Measurements from ENCODE around the gene MYO9B.

MYO9B gene

GRCh38 chr19:17254636-17255035 lies 179.1 kb downstream of the MYO9B start:
- TF ChIP-seq CTCF (conservative IDR thresholded peaks at IDR 0.05; ENCODE audit: low read length), result no peak

GRCh38 chr19:17255150-17255621 lies 179.6 kb downstream of the MYO9B start:
- no peaks in the 10 kb centered on the region for H3K4me1 ChIP-seq (ENCODE audit: insufficient read depth, low read length, poor library complexity, severe bottlenecking)
- H2AFZ ChIP-seq (ENCODE audit: low read length), result no peak overlapping the region
- H3K9ac ChIP-seq (ENCODE audit: low read depth, low read length, poor library complexity, severe bottlenecking), result no peak overlapping the region
- no peaks in the 10 kb centered on the region for H3K79me2 ChIP-seq (ENCODE audit: insufficient read depth, low read length)
- H3K36me3 ChIP-seq (ENCODE audit: insufficient read depth, low read length), result no peaks in the 10 kb centered on the region
- no peaks in the 10 kb centered on the region for H3K27me3 ChIP-seq (ENCODE audit: insufficient read depth, low read length, poor library complexity, severe bottlenecking)
- no peaks in the 10 kb centered on the region for H3F3A ChIP-seq (ENCODE audit: low read depth)
- H3K4me2 ChIP-seq (ENCODE audit: low read depth, low read length, poor library complexity, severe bottlenecking), result no peak overlapping the region
- H3K9me3 ChIP-seq (ENCODE audit: insufficient read depth, low read depth, low read length), result peaks cover 4% of the 10 kb centered on the region; the same call in 1 of the 2 replicates
- H3K4me3 ChIP-seq (ENCODE audit: low read length, poor library complexity, severe bottlenecking), result no peak overlapping the region
- no peak for TF ChIP-seq CTCF (conservative IDR thresholded peaks at IDR 0.05; ENCODE audit: low read length)
- H4K20me1 ChIP-seq (ENCODE audit: insufficient read depth, low read length, poor library complexity, severe bottlenecking), result no peaks in the 10 kb centered on the region
- no peaks in the 10 kb centered on the region for H3K9me2 ChIP-seq (replicated peaks; ENCODE audit: low read depth, low read length)

More at GRCh38 chr19:17254636-17255035, 179.1 kb downstream of the MYO9B start:
- Histone ChIP-seq H3K9ac (ENCODE audit: low read depth, low read length, poor library complexity, severe bottlenecking) (no peak overlapping the region), H3K27me3 (ENCODE audit: insufficient read depth, low read length, poor library complexity, severe bottlenecking) (no peaks in the 10 kb centered on the region), H3K79me2 (ENCODE audit: insufficient read depth, low read length) (no peaks in the 10 kb centered on the region), H3K4me1 (ENCODE audit: insufficient read depth, low read length, poor library complexity, severe bottlenecking) (no peaks in the 10 kb centered on the region), H3K9me2 (replicated peaks; ENCODE audit: low read depth, low read length) (no peaks in the 10 kb centered on the region), H3K36me3 (ENCODE audit: insufficient read depth, low read length) (no peaks in the 10 kb centered on the region), H3K9me3 (ENCODE audit: insufficient read depth, low read depth, low read length) (peaks cover 4% of the 10 kb centered on the region; the same call in 1 of the 2 replicates), H2AFZ (ENCODE audit: low read length) (no peak overlapping the region), H3K4me2 (ENCODE audit: low read depth, low read length, poor library complexity, severe bottlenecking) (no peak overlapping the region), H4K20me1 (ENCODE audit: insufficient read depth, low read length, poor library complexity, severe bottlenecking) (no peaks in the 10 kb centered on the region), H3F3A (ENCODE audit: low read depth) (no peaks in the 10 kb centered on the region), H3K4me3 (ENCODE audit: low read length, poor library complexity, severe bottlenecking) (no peak overlapping the region)

- Histone ChIP-seq H3K9ac (ENCODE audit: low read depth, low read length, poor library complexity, severe bottlenecking) (no peak overlapping the region), H3K4me2 (ENCODE audit: low read depth, low read length, poor library complexity, severe bottlenecking) (no peak overlapping the region), H3K36me3 (ENCODE audit: insufficient read depth, low read length) (no peaks in the 10 kb centered on the region), H3K9me3 (ENCODE audit: insufficient read depth, low read depth, low read length) (peaks cover 4% of the 10 kb centered on the region; the same call in 1 of the 2 replicates), H3K79me2 (ENCODE audit: insufficient read depth, low read length) (no peaks in the 10 kb centered on the region), H3K4me3 (ENCODE audit: low read length, poor library complexity, severe bottlenecking) (no peak overlapping the region), H4K20me1 (ENCODE audit: insufficient read depth, low read length, poor library complexity, severe bottlenecking) (no peaks in the 10 kb centered on the region), H2AFZ (ENCODE audit: low read length) (no peak overlapping the region), H3K27me3 (ENCODE audit: insufficient read depth, low read length, poor library complexity, severe bottlenecking) (no peaks in the 10 kb centered on the region), H3F3A (ENCODE audit: low read depth) (no peaks in the 10 kb centered on the region), H3K4me1 (ENCODE audit: insufficient read depth, low read length, poor library complexity, severe bottlenecking) (no peaks in the 10 kb centered on the region), H3K9me2 (replicated peaks; ENCODE audit: low read depth, low read length) (no peaks in the 10 kb centered on the region)
- no peak for TF ChIP-seq EZH2phosphoT487 (IDR thresholded peaks at IDR 0.05; ENCODE audit: borderline replicate concordance)
- TF ChIP-seq CTCF (conservative IDR thresholded peaks at IDR 0.05; ENCODE audit: low read length), result no peak
Measured at GRCh38 chr19:17256130-17256529, 180.6 kb downstream of the MYO9B start.
